Peyer's patch (tissue), 4 donors: Measurements from ENCODE around the gene TCF4.

Source experiments
- POLR2A ChIP-seq, 2 donors: fragments of 450-650 bp; IDR thresholded peaks; one replicate each; pipeline ENCODE4 v1.5.1; 2017; ENCODE audit warnings: antibody characterized with exemption in 2 of 2, mild to moderate bottlenecking in 2 of 2, moderate library complexity in 2 of 2
- TF ChIP-seq, protein P1 (sequence below), 6 experiments: fragments of 450-650 bp in 4 of 6; fragments of 200-600 bp in 2 of 6; sonication (generic) in 1 of 6; IDR thresholded peaks; one replicate each; pipeline ENCODE4 v1.5.1; 2017 to 2019; ENCODE audit warnings: antibody characterized with exemption in 6 of 6, mild to moderate bottlenecking in 3 of 6, moderate library complexity in 1 of 6

DNA sequence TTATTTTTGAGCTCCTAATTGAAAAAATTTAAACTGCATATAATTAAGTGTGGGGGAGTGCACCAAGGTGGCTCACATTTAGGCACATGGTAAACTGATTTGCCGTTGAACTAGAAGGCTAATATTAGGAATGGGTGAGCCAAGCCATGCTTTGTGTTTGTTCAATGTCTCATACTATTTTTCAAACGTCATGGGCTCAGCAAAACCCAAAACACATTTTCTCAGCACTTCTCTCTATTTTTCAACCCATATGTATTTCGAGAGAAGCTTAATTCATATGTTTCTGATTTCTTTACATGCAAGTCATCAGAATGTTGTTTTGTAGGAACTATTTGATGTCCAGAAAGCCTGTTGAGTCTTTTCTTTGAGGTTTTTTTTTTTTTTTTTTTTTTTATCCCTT lies 291.2 kb downstream of the TCF4 start:
- TF ChIP-seq, protein P1, sequence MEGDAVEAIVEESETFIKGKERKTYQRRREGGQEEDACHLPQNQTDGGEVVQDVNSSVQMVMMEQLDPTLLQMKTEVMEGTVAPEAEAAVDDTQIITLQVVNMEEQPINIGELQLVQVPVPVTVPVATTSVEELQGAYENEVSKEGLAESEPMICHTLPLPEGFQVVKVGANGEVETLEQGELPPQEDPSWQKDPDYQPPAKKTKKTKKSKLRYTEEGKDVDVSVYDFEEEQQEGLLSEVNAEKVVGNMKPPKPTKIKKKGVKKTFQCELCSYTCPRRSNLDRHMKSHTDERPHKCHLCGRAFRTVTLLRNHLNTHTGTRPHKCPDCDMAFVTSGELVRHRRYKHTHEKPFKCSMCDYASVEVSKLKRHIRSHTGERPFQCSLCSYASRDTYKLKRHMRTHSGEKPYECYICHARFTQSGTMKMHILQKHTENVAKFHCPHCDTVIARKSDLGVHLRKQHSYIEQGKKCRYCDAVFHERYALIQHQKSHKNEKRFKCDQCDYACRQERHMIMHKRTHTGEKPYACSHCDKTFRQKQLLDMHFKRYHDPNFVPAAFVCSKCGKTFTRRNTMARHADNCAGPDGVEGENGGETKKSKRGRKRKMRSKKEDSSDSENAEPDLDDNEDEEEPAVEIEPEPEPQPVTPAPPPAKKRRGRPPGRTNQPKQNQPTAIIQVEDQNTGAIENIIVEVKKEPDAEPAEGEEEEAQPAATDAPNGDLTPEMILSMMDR (IDR thresholded peaks at IDR 0.05): no peak
- no peak for TF ChIP-seq POLR2A (IDR thresholded peaks at IDR 0.05)
